Jurkat, Clone E6-1 (cell line): Measurements from ENCODE around the gene PDGFA. TPM values are rescaled to one million over a fixed set of nuclear protein-coding genes. Genes with fewer than 3 reads are reported as not detected.

Source experiments
- DNase-seq: peaks from one replicate; pipeline ENCODE4 v3.0.0-alpha.2; 2011; ENCODE audit warnings: low read depth, low spot score
- H3K4me3 ChIP-seq: 2 replicates; pipeline ENCODE4 v1.5.1; 2011; ENCODE audit warnings: mild to moderate bottlenecking, low read length, control low read depth, moderate library complexity
- polyA plus RNA-seq: library from polyadenylated mRNA; unstranded; fragments of >200 nt; gene quantifications from one replicate; pipeline ENCODE4 v1.2.1, GENCODE V29; 2012; ENCODE audit warnings: missing spikeins; ENCODE audit not compliant: insufficient read length, insufficient read depth

PDGFA gene
- polyA plus RNA-seq, result 13.0 TPM

GRCh38 chr7:519484-520390 lies at the start of gene PDGFA:
Gene PDGFA (minus strand): TSS chr7:519846. CDS start chr7:519001, 845 bp downstream.
- peak; percentile 46 for DNase-seq
- peak within 1 kb of the TSS; percentile 55 for H3K4me3 ChIP-seq

- no peak for DNase-seq
- no peak overlapping the region for H3K4me3 ChIP-seq
Observed at GRCh38 chr7:568031-568951, 48.6 kb upstream of the PDGFA start.

- DNase-seq, result no peak
- H3K4me3 ChIP-seq, result no peak overlapping the region
Observed at GRCh38 chr7:567305-567883, 47.7 kb upstream of the PDGFA start.

GRCh38 chr7:566100-566499 lies 46.5 kb upstream of the PDGFA start:
- no peak overlapping the region for H3K4me3 ChIP-seq
- no peak for DNase-seq

GRCh38 chr7:564176-564865 lies 44.7 kb upstream of the PDGFA start:
- no peak for DNase-seq
- H3K4me3 ChIP-seq, result no peak overlapping the region

- no peak for DNase-seq
- no peak overlapping the region for H3K4me3 ChIP-seq
Observed at GRCh38 chr7:563629-564170, 44.1 kb upstream of the PDGFA start.

- DNase-seq, result no peak
- no peak overlapping the region for H3K4me3 ChIP-seq
Observed at GRCh38 chr7:562789-563628, 43.4 kb upstream of the PDGFA start.

- H3K4me3 ChIP-seq, result no peak overlapping the region
- no peak for DNase-seq
Observed at GRCh38 chr7:562374-562675, 42.7 kb upstream of the PDGFA start.

- DNase-seq, result no peak
- no peak overlapping the region for H3K4me3 ChIP-seq
Observed at GRCh38 chr7:561631-562373, 42.2 kb upstream of the PDGFA start.

- DNase-seq, result no peak
- H3K4me3 ChIP-seq, result no peak overlapping the region
Observed at GRCh38 chr7:560966-561630, 41.5 kb upstream of the PDGFA start.

GRCh38 chr7:559396-559705 lies 39.7 kb upstream of the PDGFA start:
- H3K4me3 ChIP-seq, result no peak overlapping the region
- no peak for DNase-seq

- DNase-seq, result no peak
Observed at GRCh38 chr7:557558-557881, 37.9 kb upstream of the PDGFA start.

GRCh38 chr7:556837-557557 lies 37.4 kb upstream of the PDGFA start:
- no peak overlapping the region for H3K4me3 ChIP-seq
- no peak for DNase-seq

More at GRCh38 chr7:557558-557881, 37.9 kb upstream of the PDGFA start:
- H3K4me3 ChIP-seq, result no peak overlapping the region

- no peak for DNase-seq
- no peak overlapping the region for H3K4me3 ChIP-seq
Observed at GRCh38 chr7:556291-556826, 36.7 kb upstream of the PDGFA start.

GRCh38 chr7:555551-556160 lies 36.0 kb upstream of the PDGFA start:
- no peak for DNase-seq
- H3K4me3 ChIP-seq, result no peak overlapping the region

GRCh38 chr7:553636-554111 lies 34.0 kb upstream of the PDGFA start:
- DNase-seq, result no peak
- no peak overlapping the region for H3K4me3 ChIP-seq
